ENCODE measurements around the gene NALCN.

DNA sequence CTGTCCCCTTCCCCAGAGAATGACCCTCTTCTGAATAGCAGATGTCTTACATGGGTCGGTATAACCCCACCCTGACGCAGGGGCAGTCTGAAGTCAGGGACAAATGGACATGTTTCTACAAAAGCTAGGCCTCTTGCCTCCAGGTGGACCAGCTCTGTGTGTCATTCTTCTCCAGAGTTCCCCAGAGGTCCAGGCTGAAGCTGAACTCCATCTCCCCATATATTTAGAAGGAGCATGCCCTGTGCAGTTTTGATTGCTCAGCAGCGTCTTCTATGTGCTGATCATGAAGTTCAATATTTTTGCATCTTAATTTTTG is 8.8 kb upstream of the NALCN start:
- no peak for TF ChIP-seq EZH2phosphoT487 (IDR thresholded peaks at IDR 0.05; ENCODE audit: unreplicated experiment)
- TF ChIP-seq, protein P1, sequence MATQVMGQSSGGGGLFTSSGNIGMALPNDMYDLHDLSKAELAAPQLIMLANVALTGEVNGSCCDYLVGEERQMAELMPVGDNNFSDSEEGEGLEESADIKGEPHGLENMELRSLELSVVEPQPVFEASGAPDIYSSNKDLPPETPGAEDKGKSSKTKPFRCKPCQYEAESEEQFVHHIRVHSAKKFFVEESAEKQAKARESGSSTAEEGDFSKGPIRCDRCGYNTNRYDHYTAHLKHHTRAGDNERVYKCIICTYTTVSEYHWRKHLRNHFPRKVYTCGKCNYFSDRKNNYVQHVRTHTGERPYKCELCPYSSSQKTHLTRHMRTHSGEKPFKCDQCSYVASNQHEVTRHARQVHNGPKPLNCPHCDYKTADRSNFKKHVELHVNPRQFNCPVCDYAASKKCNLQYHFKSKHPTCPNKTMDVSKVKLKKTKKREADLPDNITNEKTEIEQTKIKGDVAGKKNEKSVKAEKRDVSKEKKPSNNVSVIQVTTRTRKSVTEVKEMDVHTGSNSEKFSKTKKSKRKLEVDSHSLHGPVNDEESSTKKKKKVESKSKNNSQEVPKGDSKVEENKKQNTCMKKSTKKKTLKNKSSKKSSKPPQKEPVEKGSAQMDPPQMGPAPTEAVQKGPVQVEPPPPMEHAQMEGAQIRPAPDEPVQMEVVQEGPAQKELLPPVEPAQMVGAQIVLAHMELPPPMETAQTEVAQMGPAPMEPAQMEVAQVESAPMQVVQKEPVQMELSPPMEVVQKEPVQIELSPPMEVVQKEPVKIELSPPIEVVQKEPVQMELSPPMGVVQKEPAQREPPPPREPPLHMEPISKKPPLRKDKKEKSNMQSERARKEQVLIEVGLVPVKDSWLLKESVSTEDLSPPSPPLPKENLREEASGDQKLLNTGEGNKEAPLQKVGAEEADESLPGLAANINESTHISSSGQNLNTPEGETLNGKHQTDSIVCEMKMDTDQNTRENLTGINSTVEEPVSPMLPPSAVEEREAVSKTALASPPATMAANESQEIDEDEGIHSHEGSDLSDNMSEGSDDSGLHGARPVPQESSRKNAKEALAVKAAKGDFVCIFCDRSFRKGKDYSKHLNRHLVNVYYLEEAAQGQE (IDR thresholded peaks at IDR 0.05; ENCODE audit: unreplicated experiment) = no peak
- TF ChIP-seq POLR2AphosphoS5 (IDR thresholded peaks at IDR 0.05; ENCODE audit: low read depth) = no peak
- no peak for TF ChIP-seq EZH2 (IDR thresholded peaks at IDR 0.05; ENCODE audit: low read depth, unreplicated experiment)
- TF ChIP-seq, protein P2, sequence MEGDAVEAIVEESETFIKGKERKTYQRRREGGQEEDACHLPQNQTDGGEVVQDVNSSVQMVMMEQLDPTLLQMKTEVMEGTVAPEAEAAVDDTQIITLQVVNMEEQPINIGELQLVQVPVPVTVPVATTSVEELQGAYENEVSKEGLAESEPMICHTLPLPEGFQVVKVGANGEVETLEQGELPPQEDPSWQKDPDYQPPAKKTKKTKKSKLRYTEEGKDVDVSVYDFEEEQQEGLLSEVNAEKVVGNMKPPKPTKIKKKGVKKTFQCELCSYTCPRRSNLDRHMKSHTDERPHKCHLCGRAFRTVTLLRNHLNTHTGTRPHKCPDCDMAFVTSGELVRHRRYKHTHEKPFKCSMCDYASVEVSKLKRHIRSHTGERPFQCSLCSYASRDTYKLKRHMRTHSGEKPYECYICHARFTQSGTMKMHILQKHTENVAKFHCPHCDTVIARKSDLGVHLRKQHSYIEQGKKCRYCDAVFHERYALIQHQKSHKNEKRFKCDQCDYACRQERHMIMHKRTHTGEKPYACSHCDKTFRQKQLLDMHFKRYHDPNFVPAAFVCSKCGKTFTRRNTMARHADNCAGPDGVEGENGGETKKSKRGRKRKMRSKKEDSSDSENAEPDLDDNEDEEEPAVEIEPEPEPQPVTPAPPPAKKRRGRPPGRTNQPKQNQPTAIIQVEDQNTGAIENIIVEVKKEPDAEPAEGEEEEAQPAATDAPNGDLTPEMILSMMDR (conservative IDR thresholded peaks at IDR 0.05; ENCODE audit: low read depth in 2 of 2) = no peak
- no peak for TF ChIP-seq ZNF114 (CRISPR knock-in tag; IDR thresholded peaks at IDR 0.05)
- TF ChIP-seq, protein P3, sequence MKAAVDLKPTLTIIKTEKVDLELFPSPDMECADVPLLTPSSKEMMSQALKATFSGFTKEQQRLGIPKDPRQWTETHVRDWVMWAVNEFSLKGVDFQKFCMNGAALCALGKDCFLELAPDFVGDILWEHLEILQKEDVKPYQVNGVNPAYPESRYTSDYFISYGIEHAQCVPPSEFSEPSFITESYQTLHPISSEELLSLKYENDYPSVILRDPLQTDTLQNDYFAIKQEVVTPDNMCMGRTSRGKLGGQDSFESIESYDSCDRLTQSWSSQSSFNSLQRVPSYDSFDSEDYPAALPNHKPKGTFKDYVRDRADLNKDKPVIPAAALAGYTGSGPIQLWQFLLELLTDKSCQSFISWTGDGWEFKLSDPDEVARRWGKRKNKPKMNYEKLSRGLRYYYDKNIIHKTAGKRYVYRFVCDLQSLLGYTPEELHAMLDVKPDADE (IDR thresholded peaks at IDR 0.05) = no peak
- TF ChIP-seq JUNB (IDR thresholded peaks at IDR 0.05; ENCODE audit: unreplicated experiment) = no peak
